HuH-7 (cell line): ENCODE results near the gene FBXO44.

ENCODE experiments used
- DNase-seq: peaks from one replicate; pipeline ENCODE4 v3.0.0; 2011; ENCODE audit warnings: low spot score

FBXO44 gene

DNA sequence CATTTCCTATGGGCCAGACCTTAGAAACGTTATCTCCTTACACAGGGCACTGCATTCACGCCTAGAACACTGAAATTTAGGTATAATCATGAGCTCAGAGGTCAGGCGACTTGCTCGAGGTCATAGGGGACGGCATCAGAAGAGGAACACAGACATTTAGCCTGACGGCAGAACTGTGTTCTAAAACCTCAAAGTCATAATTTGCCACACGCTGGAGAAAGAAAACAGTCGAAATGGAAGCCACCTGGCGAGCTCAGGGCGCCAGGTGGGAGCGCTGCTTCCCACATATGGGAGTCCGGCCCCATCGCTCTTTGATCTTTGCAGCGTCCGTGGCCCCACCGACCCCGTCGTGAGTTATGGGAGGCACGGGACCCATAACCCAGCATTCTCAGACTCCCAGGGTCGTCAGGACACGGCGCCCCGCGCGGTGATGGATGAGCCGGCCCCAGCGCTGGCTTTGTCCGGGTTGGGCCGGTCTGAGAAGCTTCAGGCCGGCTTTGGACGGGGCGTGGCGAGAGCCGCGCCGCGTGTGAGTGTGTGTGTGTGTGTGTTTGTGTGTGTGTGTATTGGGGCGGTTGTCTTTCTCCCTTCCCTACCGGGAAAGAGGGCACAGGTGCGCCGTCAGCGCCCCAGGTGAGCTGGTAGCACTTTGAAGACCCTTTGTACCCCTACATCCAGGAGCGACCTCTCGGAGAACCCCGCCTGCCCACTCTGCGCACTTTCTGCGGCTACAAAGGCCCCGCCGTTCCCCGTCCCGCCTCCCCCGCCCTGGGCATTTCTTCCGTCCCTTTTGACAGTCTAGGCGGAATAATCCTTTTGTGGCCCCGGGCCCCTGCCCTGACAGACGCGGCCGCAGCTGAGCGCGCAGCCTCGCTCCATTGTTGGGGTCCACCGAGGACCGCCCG is 36.0 kb downstream of the FBXO44 start:
- DNase-seq = no peak

- no peak for DNase-seq
Measured at GRCh38 chr1:11691302-11691914, 36.7 kb downstream of the FBXO44 start, which contains the start of gene DRAXIN. Gene DRAXIN, plus strand, starts transcription at chr1:11691710. Its CDS starts 14,549 bp downstream, at chr1:11706259.

- DNase-seq = no peak
Measured at GRCh38 chr1:11691928-11692711, 37.4 kb downstream of the FBXO44 start.

DNA sequence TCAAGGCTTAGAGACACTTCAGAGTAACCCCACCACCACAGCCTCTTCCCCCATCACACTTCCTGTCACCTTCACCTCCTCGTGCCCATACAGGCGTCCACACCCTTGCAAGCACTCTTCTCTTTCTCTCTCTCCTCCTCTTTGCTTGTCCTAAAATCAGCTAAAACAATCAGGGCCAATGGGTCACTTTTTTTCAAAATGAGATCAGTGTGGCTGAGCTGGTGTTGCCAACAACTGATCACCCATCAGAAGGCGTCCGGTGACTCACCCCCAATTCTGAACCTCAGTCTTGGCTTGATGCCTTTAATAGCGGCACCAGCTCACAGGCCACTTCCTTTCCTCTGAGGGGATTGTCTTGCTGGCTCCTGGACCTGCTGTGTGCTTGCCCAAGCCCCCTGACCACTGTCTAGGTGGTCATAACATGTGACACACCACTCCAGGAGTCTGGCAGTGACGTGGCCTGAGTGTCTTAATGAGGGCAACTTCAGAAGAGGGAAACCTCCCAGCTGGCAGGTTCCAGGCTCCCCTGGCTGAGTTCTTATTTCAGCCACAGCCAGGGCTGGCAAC is 38.4 kb downstream of the FBXO44 start:
- DNase-seq = no peak

GRCh38 chr1:11693917-11694316 is 39.2 kb downstream of the FBXO44 start:
- no peak for DNase-seq

GRCh38 chr1:11695861-11696260 is 41.2 kb downstream of the FBXO44 start:
- DNase-seq = no peak

DNA sequence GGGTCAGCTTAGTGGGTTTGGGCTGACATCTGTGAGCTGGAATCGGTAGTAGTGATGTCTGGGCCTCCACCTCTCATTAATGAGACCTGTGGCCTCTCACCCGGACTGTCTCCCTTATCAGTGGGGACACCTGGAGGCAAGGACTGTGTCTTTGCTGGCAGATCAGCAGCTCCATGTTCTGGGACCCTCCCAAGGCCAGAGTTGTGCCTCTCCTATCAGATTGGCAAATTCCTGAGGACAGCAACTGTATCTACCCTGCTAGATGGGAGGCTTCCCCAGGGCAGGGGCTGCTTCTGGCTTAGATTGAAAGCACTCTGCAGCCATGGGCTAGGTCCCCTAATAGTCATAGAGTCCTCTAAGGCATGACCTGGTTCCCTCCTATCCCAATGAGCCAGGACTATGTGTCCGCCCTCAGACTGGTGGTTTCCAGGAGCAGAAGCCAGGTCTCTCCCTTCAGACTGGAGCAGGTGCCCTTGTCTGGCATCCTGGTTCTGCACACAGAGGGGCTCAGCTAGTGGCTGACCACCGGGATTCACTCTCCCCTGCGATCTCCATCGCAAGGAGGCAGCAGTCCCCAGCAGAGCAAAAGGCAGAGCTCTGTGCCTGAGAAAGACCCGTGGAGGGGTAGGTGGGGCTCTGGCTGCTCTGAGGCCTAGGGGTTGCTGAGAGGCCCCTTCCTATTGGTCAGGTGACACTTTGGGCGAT is 42.7 kb downstream of the FBXO44 start:
- DNase-seq = no peak

DNA sequence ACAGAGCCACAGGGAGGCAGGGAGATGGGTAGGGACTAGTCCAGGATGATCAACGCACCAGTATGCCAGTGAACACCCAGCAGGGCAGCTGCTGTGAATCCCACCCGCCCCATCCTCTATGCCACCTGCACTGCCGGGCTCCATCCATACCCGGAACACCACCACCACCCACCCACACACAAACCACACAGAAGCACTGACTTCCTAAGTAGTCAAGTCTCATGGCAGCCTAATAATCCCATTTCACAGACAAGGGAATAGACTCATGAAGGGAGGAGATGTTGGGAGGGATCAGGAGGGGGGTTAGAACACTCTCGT is 43.2 kb downstream of the FBXO44 start:
- DNase-seq = no peak

- DNase-seq = no peak
Measured at GRCh38 chr1:11700601-11701467, 46.2 kb downstream of the FBXO44 start.

DNA sequence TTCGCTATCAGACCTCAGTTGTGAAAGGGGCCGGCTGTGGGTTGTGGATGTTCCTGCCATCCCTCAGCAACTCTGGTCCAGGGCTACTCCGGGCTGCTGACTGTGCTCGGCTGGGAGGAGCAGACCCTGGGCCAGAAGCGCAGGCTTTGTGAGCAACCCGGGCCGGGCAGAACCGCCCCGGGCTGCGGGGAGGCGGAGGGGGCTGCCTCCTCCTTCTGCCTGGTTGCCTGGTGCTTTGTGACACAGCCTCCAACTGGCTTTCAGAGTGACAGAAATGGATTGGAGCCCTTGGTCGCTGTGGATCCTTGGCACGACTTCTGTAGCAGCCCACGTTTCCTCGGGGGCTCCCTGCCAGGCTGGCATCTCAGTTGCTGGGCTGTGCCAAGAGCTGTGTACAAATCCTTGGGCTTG is 46.9 kb downstream of the FBXO44 start:
- DNase-seq = no peak

GRCh38 chr1:11701981-11702803 is 47.5 kb downstream of the FBXO44 start:
- DNase-seq = no peak

GRCh38 chr1:11703357-11704193 is 48.9 kb downstream of the FBXO44 start:
- no peak for DNase-seq

- DNase-seq = no peak
Measured at GRCh38 chr1:11704194-11704529, 49.5 kb downstream of the FBXO44 start.

DNA sequence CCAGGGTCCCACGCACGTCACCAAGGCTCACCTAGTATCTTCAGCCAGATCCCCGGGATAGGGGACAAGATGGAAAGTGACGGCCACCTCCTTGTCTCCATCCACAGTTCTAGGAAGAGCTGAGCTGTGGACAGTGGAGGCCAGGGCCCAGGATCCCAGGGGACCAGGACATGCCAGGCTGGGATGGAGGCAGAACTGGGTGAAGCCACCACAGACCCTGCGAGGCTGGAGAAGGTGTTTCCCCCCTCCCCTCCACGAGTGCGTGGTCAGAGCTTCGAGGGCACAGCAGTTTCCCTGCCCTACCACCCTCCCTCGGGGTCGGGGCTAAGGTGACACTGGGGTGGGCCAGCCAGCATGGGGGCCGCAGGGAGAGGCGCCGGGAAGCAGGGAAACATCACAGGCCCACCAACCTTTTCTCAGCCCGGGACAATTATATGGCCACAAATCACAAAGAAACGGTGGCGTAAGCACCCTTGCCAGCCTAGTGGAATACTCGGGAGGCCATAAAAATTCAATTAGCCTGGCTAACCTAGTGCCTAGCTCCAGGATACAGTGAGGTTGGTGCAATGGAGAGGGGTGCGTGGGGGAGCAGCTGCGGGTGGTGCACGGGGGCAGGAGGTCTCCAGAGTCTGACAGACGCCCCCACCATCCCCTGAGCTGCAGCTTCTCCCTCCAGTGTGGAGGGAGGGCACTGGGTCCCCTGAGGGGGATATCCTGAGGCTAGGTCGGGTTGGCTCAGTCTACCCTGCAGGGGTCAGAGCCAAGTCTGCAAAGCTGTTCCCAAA is 50.2 kb downstream of the FBXO44 start:
- no peak for DNase-seq

GRCh38 chr1:11705596-11705995 is 50.9 kb downstream of the FBXO44 start:
- no peak for DNase-seq

DNA sequence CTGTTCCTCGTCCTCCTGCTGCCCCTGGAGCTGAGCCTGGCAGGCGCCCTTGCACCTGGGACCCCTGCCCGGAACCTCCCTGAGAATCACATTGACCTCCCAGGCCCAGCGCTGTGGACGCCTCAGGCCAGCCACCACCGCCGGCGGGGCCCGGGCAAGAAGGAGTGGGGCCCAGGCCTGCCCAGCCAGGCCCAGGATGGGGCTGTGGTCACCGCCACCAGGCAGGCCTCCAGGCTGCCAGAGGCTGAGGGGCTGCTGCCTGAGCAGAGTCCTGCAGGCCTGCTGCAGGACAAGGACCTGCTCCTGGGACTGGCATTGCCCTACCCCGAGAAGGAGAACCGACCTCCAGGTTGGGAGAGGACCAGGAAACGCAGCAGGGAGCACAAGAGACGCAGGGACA is 51.6 kb downstream of the FBXO44 start:
- DNase-seq = no peak

- peak; percentile 75 for DNase-seq
Measured at GRCh38 chr1:11707621-11708276, 53.1 kb downstream of the FBXO44 start.
